ENCODE results near the gene ASCL5. TPM values are rescaled to one million over a fixed set of nuclear protein-coding genes. Genes with fewer than 3 reads are reported as not detected.

The ASCL5 gene
- total and polyA plus RNA-seq, 2 of the 13 experiments (the other 11 are each of a cell fraction or from before 2014, with no cell fraction given) = not detected

DNA sequence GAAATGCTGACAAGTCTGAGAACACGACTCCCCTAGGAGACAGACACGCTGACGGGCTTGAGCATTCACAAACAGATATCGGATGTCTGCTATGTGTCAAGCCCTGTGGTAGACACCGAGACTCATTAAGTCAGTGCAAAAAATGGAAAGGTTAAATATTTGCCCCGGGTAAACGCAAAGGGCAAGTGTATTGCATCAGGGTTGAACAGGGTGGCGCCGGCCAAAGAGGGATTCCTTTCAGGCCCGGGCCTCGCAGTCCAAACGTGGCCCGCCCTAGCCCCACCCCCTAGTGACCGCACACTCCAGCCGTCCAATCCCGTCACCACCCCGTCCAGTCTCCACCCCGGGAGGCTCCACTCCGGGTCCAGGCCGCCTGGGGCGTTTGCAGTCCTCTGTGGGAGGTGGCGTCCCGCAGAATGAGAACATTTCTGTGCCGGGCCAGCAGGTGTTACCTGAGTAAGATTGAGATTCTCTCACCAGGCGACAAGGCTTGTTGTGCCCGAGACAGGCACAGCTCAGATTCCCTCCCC lies 43.6 kb upstream of the ASCL5 start (continued):
- TF ChIP-seq EED (CRISPR knock-in tag; IDR thresholded peaks at IDR 0.05) = no peak
- no peak for TF ChIP-seq ZNF850 (CRISPR knock-in tag; conservative IDR thresholded peaks at IDR 0.05)
- TF ChIP-seq, protein P1, sequence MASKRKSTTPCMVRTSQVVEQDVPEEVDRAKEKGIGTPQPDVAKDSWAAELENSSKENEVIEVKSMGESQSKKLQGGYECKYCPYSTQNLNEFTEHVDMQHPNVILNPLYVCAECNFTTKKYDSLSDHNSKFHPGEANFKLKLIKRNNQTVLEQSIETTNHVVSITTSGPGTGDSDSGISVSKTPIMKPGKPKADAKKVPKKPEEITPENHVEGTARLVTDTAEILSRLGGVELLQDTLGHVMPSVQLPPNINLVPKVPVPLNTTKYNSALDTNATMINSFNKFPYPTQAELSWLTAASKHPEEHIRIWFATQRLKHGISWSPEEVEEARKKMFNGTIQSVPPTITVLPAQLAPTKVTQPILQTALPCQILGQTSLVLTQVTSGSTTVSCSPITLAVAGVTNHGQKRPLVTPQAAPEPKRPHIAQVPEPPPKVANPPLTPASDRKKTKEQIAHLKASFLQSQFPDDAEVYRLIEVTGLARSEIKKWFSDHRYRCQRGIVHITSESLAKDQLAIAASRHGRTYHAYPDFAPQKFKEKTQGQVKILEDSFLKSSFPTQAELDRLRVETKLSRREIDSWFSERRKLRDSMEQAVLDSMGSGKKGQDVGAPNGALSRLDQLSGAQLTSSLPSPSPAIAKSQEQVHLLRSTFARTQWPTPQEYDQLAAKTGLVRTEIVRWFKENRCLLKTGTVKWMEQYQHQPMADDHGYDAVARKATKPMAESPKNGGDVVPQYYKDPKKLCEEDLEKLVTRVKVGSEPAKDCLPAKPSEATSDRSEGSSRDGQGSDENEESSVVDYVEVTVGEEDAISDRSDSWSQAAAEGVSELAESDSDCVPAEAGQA (IDR thresholded peaks at IDR 0.05; ENCODE audit: low read depth) = no peak
- TF ChIP-seq, protein P1 (CRISPR knock-in tag; IDR thresholded peaks at IDR 0.05; ENCODE audit: borderline replicate concordance) = peak; percentile 86; the same call in 1 of the 2 replicates
- TF ChIP-seq ZNF225 (CRISPR knock-in tag; IDR thresholded peaks at IDR 0.05) = no peak
- no peak for TF ChIP-seq RFX1 (IDR thresholded peaks at IDR 0.05)
- peak; percentile 66 for TF ChIP-seq ZNF543 (CRISPR knock-in tag; IDR thresholded peaks at IDR 0.05)
- TF ChIP-seq CENPT (CRISPR knock-in tag; IDR thresholded peaks at IDR 0.05; ENCODE audit: low read depth) = no peak
- peak; percentile 94 for TF ChIP-seq RXRB (CRISPR knock-in tag; IDR thresholded peaks at IDR 0.05; ENCODE audit: borderline replicate concordance)
- TF ChIP-seq ZNF382 (CRISPR knock-in tag; IDR thresholded peaks at IDR 0.05; ENCODE audit: borderline replicate concordance) = no peak
- no peak for TF ChIP-seq ZBTB42 (CRISPR knock-in tag; IDR thresholded peaks at IDR 0.05)
- TF ChIP-seq FOXA3 (CRISPR knock-in tag; IDR thresholded peaks at IDR 0.05) = peak; percentile 92
- peak; percentile 45; the same call in 1 of the 2 replicates for TF ChIP-seq ZNF652 (CRISPR knock-in tag; IDR thresholded peaks at IDR 0.05; ENCODE audit: borderline replicate concordance, low read depth)
- TF ChIP-seq, protein P2, sequence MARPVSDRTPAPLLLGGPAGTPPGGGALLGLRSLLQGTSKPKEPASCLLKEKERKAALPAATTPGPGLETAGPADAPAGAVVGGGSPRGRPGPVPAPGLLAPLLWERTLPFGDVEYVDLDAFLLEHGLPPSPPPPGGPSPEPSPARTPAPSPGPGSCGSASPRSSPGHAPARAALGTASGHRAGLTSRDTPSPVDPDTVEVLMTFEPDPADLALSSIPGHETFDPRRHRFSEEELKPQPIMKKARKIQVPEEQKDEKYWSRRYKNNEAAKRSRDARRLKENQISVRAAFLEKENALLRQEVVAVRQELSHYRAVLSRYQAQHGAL (CRISPR knock-in tag; IDR thresholded peaks at IDR 0.05; ENCODE audit: not compliant biosample characterization) = peak; percentile 60
- TF ChIP-seq, protein P3, sequence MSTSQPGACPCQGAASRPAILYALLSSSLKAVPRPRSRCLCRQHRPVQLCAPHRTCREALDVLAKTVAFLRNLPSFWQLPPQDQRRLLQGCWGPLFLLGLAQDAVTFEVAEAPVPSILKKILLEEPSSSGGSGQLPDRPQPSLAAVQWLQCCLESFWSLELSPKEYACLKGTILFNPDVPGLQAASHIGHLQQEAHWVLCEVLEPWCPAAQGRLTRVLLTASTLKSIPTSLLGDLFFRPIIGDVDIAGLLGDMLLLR (CRISPR knock-in tag; IDR thresholded peaks at IDR 0.05) = no peak
- TF ChIP-seq KAT2B (IDR thresholded peaks at IDR 0.05; ENCODE audit: borderline replicate concordance, low read depth, low read length) = no peak
- peak; percentile 83 for TF ChIP-seq IRF2 (CRISPR knock-in tag; IDR thresholded peaks at IDR 0.05)
- TF ChIP-seq TAF1 (CRISPR knock-in tag; IDR thresholded peaks at IDR 0.05) = peak; percentile 86
- peak; percentile 81 for TF ChIP-seq THAP11 (CRISPR knock-in tag; IDR thresholded peaks at IDR 0.05)
- TF ChIP-seq, protein P4, sequence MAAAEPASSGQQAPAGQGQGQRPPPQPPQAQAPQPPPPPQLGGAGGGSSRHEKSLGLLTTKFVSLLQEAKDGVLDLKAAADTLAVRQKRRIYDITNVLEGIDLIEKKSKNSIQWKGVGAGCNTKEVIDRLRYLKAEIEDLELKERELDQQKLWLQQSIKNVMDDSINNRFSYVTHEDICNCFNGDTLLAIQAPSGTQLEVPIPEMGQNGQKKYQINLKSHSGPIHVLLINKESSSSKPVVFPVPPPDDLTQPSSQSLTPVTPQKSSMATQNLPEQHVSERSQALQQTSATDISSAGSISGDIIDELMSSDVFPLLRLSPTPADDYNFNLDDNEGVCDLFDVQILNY (CRISPR knock-in tag; conservative IDR thresholded peaks at IDR 0.05) = no peak
- no peak for TF ChIP-seq ZMAT3 (CRISPR knock-in tag; conservative IDR thresholded peaks at IDR 0.05)
